AG10803 (cell line): ENCODE measurements around the gene SPC24.
"Not testable (repeated sequence)": the region's sequence is repeated elsewhere in the genome, so short reads cannot be mapped to it uniquely, and the experiment has no call there.

Experiments
- DNase-seq: peaks from one replicate; pipeline ENCODE4 v3.0.0; 2010; ENCODE audit warnings: low read depth
- H3K4me3 ChIP-seq: 2 replicates; pipeline ENCODE4 v1.5.1; 2011; ENCODE audit warnings: mild to moderate bottlenecking, low read length, control low read depth
- CTCF ChIP-seq: conservative IDR thresholded peaks from 2 replicates; pipeline ENCODE4 v1.5.1; 2011; ENCODE audit warnings: mild to moderate bottlenecking, low read length, control low read depth, inconsistent platforms

SPC24 gene

GRCh38 chr19:11148001-11148400 lies 7.6 kb downstream of the SPC24 start:
- TF ChIP-seq CTCF = no peak
- no peak overlapping the region for H3K4me3 ChIP-seq
- DNase-seq = no peak

- no peak overlapping the region for H3K4me3 ChIP-seq
- no peak for TF ChIP-seq CTCF
- DNase-seq = no peak
Observed at GRCh38 chr19:11145536-11145924, 10.1 kb downstream of the SPC24 start.

GRCh38 chr19:11142528-11143171 lies 12.9 kb downstream of the SPC24 start:
- DNase-seq = peak; percentile 92
- TF ChIP-seq CTCF = no peak
- peak overlapping the region; percentile 35 for H3K4me3 ChIP-seq

GRCh38 chr19:11141937-11142527 lies 13.6 kb downstream of the SPC24 start:
- no peak for TF ChIP-seq CTCF
- no peak overlapping the region for H3K4me3 ChIP-seq
- DNase-seq = no peak

GRCh38 chr19:11140896-11141295 lies 14.7 kb downstream of the SPC24 start:
- no peak overlapping the region for H3K4me3 ChIP-seq
- no peak for DNase-seq
- no peak for TF ChIP-seq CTCF

- not testable (repeated sequence) for DNase-seq, H3K4me3 ChIP-seq
Observed at GRCh38 chr19:11140023-11140538, 15.5 kb downstream of the SPC24 start.

GRCh38 chr19:11138601-11139300 lies 16.8 kb downstream of the SPC24 start:
- DNase-seq = peak; percentile 83
- peak overlapping the region; percentile 46 for H3K4me3 ChIP-seq
- peak; percentile 13; the same call in 1 of the 2 replicates for TF ChIP-seq CTCF
